T47D (cell line): ENCODE results near the gene RASGRF1.

Experiments used
- DNase-seq, 2 experiments: peaks; one replicate each; pipeline versions ENCODE4 v3.0.0 to v3.0.0-alpha.2; 2011 to 2012; ENCODE audit warnings: low read depth in 1 of 2, low spot score in 1 of 2
- JUND ChIP-seq: IDR thresholded peaks from 2 replicates; pipeline ENCODE4 v1.6.1; 2012; ENCODE audit warnings: low read depth
- in situ Hi-C: cut with HindIII; loops from 2 replicates; pipeline ENCODE4 v1.10.0; 2016; ENCODE audit warnings: low sequenced_read_pairs, low pct_unique_long_range_greater_than_20kb

The RASGRF1 gene

GRCh38 chr15:79071901-79072300, 18.7 kb downstream of the RASGRF1 start:
- in situ Hi-C loops = no loop called here
- no peak for DNase-seq
- no peak for TF ChIP-seq JUND

- in situ Hi-C loops = no loop called here
- no peak for TF ChIP-seq JUND
- no peak for DNase-seq
These were observed 21.8 kb downstream of the RASGRF1 start for GRCh38 chr15:79068790-79069189.

GRCh38 chr15:79067969-79068368, 22.6 kb downstream of the RASGRF1 start:
- DNase-seq = no peak
- no peak for TF ChIP-seq JUND
- in situ Hi-C loops = no loop called here

- TF ChIP-seq JUND = no peak
- no peak for DNase-seq
- in situ Hi-C loops = no loop called here
These were observed 23.3 kb downstream of the RASGRF1 start for GRCh38 chr15:79067072-79067833.

GRCh38 chr15:79066391-79067071, 24.0 kb downstream of the RASGRF1 start:
- DNase-seq = no peak
- TF ChIP-seq JUND = no peak
- in situ Hi-C loops = no loop called here

- no peak for DNase-seq
- no peak for TF ChIP-seq JUND
- in situ Hi-C loops = no loop called here
These were observed 24.7 kb downstream of the RASGRF1 start for GRCh38 chr15:79065706-79066376.

- TF ChIP-seq JUND = no peak
These were observed 25.2 kb downstream of the RASGRF1 start for GRCh38 chr15:79065361-79065705.

GRCh38 chr15:79064496-79064895, 26.1 kb downstream of the RASGRF1 start:
- DNase-seq = no peak
- in situ Hi-C loops = no loop called here
- no peak for TF ChIP-seq JUND

More at GRCh38 chr15:79065361-79065705, 25.2 kb downstream of the RASGRF1 start:
- DNase-seq = no peak
- in situ Hi-C loops = no loop called here

GRCh38 chr15:79060175-79060574, 30.4 kb downstream of the RASGRF1 start:
- no peak for TF ChIP-seq JUND
- DNase-seq = no peak
- in situ Hi-C loops = no loop called here

GRCh38 chr15:79059081-79059572, 31.5 kb downstream of the RASGRF1 start:
- in situ Hi-C loops = no loop called here
- no peak for DNase-seq
- TF ChIP-seq JUND = no peak

- in situ Hi-C loops = no loop called here
These were observed 32.2 kb downstream of the RASGRF1 start for GRCh38 chr15:79058260-79058850.

GRCh38 chr15:79057050-79057449, 33.5 kb downstream of the RASGRF1 start:
- no peak for DNase-seq
- in situ Hi-C loops = no loop called here
- no peak for TF ChIP-seq JUND

More at GRCh38 chr15:79058260-79058850, 32.2 kb downstream of the RASGRF1 start:
- no peak for TF ChIP-seq JUND
- no peak for DNase-seq

- in situ Hi-C loops = no loop called here
- TF ChIP-seq JUND = no peak
- no peak for DNase-seq
These were observed 36.2 kb downstream of the RASGRF1 start for GRCh38 chr15:79054350-79054749.
